GM21515 (cell line): Measurements from ENCODE around the gene PRDX3.

Source experiments
- ATAC-seq: cut with Tn5 transposase; IDR thresholded peaks from one replicate; pipeline ENCODE4 v1.9.1; 2021; ENCODE audit not compliant: unreplicated experiment

Gene PRDX3

GRCh38 chr10:119131512-119132240 lies 46.9 kb downstream of the PRDX3 start:
- ATAC-seq: peak; percentile 56

- ATAC-seq: no peak
Measured at GRCh38 chr10:119129721-119130120, 48.9 kb downstream of the PRDX3 start.

- no peak for ATAC-seq
Measured at GRCh38 chr10:119125942-119126341, 52.7 kb downstream of the PRDX3 start.

- ATAC-seq: no peak
Measured at GRCh38 chr10:119120875-119121274, 57.7 kb downstream of the PRDX3 start.

GRCh38 chr10:119120413-119120867 lies 58.2 kb downstream of the PRDX3 start:
- peak; percentile 80 for ATAC-seq

- ATAC-seq: no peak
Measured at GRCh38 chr10:119119400-119119799, 59.2 kb downstream of the PRDX3 start.

- ATAC-seq: no peak
Measured at GRCh38 chr10:119118231-119118630, 60.4 kb downstream of the PRDX3 start.
